ENCODE measurements around the gene HAUS3. TPM values are rescaled to one million over a fixed set of nuclear protein-coding genes. Genes with fewer than 3 reads are reported as not detected.
A peak's percentile ranks its signal among the peaks of the same experiment; 100 is the strongest.

HAUS3 gene
- total RNA-seq, 1 experiment from 2014 or later: 18.0 TPM

DNA sequence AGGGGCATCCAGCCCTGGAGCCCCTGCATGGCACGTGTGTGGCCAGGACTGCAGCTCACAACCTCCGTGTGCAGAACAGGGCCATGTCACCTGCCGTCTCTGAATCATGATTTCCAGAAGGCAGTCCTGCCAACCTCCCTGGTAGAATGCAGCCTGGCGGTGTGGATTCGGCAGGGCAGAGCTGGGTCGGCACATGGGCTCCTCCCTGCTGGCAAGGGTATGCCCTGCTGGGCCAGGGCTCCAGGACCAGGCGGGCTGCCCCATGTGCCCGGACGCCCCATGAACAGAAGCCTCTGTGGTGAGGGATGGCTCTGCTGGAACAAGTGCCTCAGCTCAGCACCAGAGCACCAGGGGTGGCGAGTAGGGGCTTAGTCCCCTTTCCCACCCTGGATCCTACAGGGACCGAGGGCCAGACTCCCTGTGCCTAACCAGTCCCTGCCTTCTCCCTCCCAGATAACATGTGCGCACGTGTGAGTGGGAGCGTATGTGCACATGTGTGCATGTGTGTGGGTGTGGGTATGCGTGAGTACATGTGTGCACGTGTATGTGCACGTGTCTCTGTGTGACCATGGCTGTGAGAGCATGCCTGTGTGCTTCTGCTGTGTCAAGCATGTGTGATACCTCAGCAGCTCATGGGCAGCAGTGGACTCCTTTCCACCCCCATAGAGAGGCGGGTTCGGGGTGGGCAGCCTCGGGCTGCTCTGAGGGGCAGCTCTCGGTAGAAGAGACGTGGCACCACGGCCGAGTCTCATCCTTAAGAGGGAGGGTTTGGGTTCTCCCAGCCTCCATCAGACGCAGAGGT, 30.3 kb upstream of the HAUS3 start:
- H2BK5ac ChIP-seq (ENCODE audit: insufficient read length, low read length): no peak overlapping the region
- no peaks in the 10 kb centered on the region for H3K36me3 Mint-ChIP-seq (ENCODE audit: insufficient read depth in 1 of 3, low read depth in 3 of 3)
- WGBS (ENCODE audit: extremely low coverage, insufficient read length, low lambda C conversion rate): no CpG with 5 or more reads among the region's 25 CpGs
- H3K27ac Mint-ChIP-seq: peak overlapping the region in 1 of 3 experiments; percentile 79; a peak in 2 of 7 replicates
- peak overlapping the region; percentile 16; the same call in 1 of the 2 replicates for H3K14ac ChIP-seq (ENCODE audit: insufficient read depth, low read length)
- no peak overlapping the region for H2AK5ac ChIP-seq (ENCODE audit: insufficient read length, low read length)
- no peaks in the 10 kb centered on the region for H3K9me3 Mint-ChIP-seq
- peak overlapping the region; percentile 8 for H4K8ac ChIP-seq (replicated peaks; ENCODE audit: insufficient read length, low read depth, low read length)
- no peak overlapping the region for H2BK12ac ChIP-seq (ENCODE audit: insufficient read length, low read depth, low read length)
- no peak overlapping the region for H3K4me3 Mint-ChIP-seq
- no peak overlapping the region for H2BK120ac ChIP-seq (ENCODE audit: low read depth, low read length, poor library complexity, severe bottlenecking)
- no peaks in the 10 kb centered on the region for H3K27me3 ChIP-seq (ENCODE audit: insufficient read depth, low read length)
- no peak for DNase-seq
- no peaks in the 10 kb centered on the region for H3K79me2 ChIP-seq (ENCODE audit: insufficient read depth, low read length)
- H3K18ac ChIP-seq (ENCODE audit: insufficient read length, low read depth, low read length): peak overlapping the region; percentile 13
- H3K4me1 ChIP-seq (ENCODE audit: insufficient read depth, low read length): no peaks in the 10 kb centered on the region
- no peak overlapping the region for H4K91ac ChIP-seq (ENCODE audit: insufficient read length, low read depth, low read length)
- no peak overlapping the region for H3K9ac ChIP-seq (ENCODE audit: extremely low read depth, insufficient read length, low read length)
- peaks cover 4 to 11% of the 10 kb centered on the region in 2 experiments; a peak in 3 of 4 replicates for H3K4me1 Mint-ChIP-seq
- H4K5ac ChIP-seq (ENCODE audit: insufficient read length, low read depth, low read length): no peak overlapping the region
- no peak overlapping the region for H3K4me2 ChIP-seq (ENCODE audit: insufficient read depth, insufficient read length, low read length)
- no peaks in the 10 kb centered on the region for H3K79me1 ChIP-seq (ENCODE audit: insufficient read depth, low read depth, low read length, poor library complexity, severe bottlenecking)
- no peak overlapping the region for H2BK20ac ChIP-seq (ENCODE audit: low read depth, low read length, poor library complexity, severe bottlenecking)
- H3K23ac ChIP-seq (ENCODE audit: insufficient read length, low read depth, low read length): no peak overlapping the region
- H2AFZ ChIP-seq (ENCODE audit: low read length): no peak overlapping the region
- no peaks in the 10 kb centered on the region for H3K9me3 ChIP-seq (ENCODE audit: control insufficient read depth, low read depth, low read length)
- no peak overlapping the region for H3K56ac ChIP-seq (ENCODE audit: insufficient read length, low read depth, low read length)
- no peak overlapping the region for H2BK15ac ChIP-seq (ENCODE audit: low read depth, low read length)
- peaks cover 2% of the 10 kb centered on the region; the same call in 1 of the 2 replicates for H3K27me3 Mint-ChIP-seq (ENCODE audit: low read depth)
- H3T11ph ChIP-seq (ENCODE audit: low read length): no peak overlapping the region
- no peak overlapping the region for H3K27ac ChIP-seq (ENCODE audit: insufficient read length, low read depth, low read length)
- no peak overlapping the region for H3K4ac ChIP-seq (ENCODE audit: low read depth, low read length)
- TF ChIP-seq, protein P1, sequence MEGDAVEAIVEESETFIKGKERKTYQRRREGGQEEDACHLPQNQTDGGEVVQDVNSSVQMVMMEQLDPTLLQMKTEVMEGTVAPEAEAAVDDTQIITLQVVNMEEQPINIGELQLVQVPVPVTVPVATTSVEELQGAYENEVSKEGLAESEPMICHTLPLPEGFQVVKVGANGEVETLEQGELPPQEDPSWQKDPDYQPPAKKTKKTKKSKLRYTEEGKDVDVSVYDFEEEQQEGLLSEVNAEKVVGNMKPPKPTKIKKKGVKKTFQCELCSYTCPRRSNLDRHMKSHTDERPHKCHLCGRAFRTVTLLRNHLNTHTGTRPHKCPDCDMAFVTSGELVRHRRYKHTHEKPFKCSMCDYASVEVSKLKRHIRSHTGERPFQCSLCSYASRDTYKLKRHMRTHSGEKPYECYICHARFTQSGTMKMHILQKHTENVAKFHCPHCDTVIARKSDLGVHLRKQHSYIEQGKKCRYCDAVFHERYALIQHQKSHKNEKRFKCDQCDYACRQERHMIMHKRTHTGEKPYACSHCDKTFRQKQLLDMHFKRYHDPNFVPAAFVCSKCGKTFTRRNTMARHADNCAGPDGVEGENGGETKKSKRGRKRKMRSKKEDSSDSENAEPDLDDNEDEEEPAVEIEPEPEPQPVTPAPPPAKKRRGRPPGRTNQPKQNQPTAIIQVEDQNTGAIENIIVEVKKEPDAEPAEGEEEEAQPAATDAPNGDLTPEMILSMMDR (conservative IDR thresholded peaks at IDR 0.05): no peak
- H3K23me2 ChIP-seq (ENCODE audit: insufficient read length, low read depth, low read length, poor library complexity, severe bottlenecking): no peaks in the 10 kb centered on the region
- H4K20me1 ChIP-seq (ENCODE audit: control insufficient read depth, insufficient read depth, insufficient read length): no peaks in the 10 kb centered on the region
